ENCODE results near the gene MVK. TPM values are rescaled to one million over a fixed set of nuclear protein-coding genes. Genes with fewer than 3 reads are reported as not detected.

Gene MVK
- total and polyA plus RNA-seq, 3 donors from 2014 or later = 49.8 to 63.6 (median 63.1) TPM

DNA sequence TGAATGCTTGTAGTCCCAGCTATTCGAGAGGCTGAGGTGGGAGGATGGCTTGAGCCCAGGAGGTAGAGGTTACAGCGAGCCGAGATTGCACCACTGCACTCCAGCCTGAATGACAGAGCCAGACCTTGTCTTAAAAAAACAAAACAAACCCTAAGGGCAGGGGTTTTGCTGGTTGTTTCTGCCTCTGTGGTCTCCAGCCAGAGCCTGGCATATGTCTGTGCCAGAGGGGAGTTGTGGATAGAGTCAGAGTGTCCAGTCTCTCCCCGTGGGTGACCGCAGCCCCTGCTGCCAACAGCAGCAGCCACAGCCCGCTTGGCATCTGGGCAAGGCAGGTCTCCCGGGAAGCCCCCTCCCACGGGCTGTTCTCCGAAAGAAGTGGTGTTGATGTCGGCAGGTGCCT, 37.6 kb downstream of the MVK start:
- Histone ChIP-seq H3K27me3 (no peaks in the 10 kb centered on the region), H3K27ac (no peak overlapping the region), H3K4me3 (no peak overlapping the region), H3K36me3 (ENCODE audit: low read depth, missing control alignments) (no peaks in the 10 kb centered on the region), H3K9me3 (no peaks in the 10 kb centered on the region), H3K4me1 (no peaks in the 10 kb centered on the region)
- WGBS, 2 donors = 50 to 80% methylated on average over 7 to 10 of the region's 10 CpGs
- no peak for TF ChIP-seq POLR2A (IDR thresholded peaks at IDR 0.05)
- TF ChIP-seq, protein P1, sequence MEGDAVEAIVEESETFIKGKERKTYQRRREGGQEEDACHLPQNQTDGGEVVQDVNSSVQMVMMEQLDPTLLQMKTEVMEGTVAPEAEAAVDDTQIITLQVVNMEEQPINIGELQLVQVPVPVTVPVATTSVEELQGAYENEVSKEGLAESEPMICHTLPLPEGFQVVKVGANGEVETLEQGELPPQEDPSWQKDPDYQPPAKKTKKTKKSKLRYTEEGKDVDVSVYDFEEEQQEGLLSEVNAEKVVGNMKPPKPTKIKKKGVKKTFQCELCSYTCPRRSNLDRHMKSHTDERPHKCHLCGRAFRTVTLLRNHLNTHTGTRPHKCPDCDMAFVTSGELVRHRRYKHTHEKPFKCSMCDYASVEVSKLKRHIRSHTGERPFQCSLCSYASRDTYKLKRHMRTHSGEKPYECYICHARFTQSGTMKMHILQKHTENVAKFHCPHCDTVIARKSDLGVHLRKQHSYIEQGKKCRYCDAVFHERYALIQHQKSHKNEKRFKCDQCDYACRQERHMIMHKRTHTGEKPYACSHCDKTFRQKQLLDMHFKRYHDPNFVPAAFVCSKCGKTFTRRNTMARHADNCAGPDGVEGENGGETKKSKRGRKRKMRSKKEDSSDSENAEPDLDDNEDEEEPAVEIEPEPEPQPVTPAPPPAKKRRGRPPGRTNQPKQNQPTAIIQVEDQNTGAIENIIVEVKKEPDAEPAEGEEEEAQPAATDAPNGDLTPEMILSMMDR (IDR thresholded peaks at IDR 0.05) = no peak
- intact Hi-C loops (cut with DNase I; ENCODE audit: low total_unique reads) = no loop called here
- no peak for DNase-seq

DNA sequence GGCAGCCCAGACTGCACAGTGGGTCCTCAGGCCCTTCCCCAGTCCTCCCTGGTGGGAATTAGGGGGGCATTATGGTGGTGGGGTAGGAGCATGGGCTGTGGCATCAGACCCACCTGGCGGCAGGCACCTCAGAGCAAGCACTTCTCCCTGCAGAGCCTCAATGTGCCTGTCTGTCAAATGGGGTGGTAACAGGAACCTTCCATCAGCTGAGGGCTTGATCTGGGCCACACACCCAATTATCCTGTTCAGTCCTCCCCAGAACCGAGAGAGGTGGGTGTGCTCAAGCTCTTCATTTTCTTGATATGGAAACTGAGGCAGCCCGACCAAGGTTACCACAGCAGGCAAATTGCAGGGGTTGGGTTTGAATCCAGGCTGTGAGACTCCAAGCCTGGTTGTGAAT, 38.4 kb downstream of the MVK start:
- DNase-seq = no peak
- intact Hi-C loops (cut with DNase I; ENCODE audit: low total_unique reads) = no loop called here
- Histone ChIP-seq H3K27me3 (no peaks in the 10 kb centered on the region), H3K36me3 (ENCODE audit: low read depth, missing control alignments) (no peaks in the 10 kb centered on the region), H3K4me3 (no peak overlapping the region), H3K27ac (no peak overlapping the region), H3K9me3 (no peaks in the 10 kb centered on the region), H3K4me1 (no peaks in the 10 kb centered on the region)
- 86 to 87% methylated on average over 3 of the region's 3 CpGs for WGBS, 2 donors
- TF ChIP-seq, protein P1 (IDR thresholded peaks at IDR 0.05) = no peak
- TF ChIP-seq POLR2A (IDR thresholded peaks at IDR 0.05) = no peak

DNA sequence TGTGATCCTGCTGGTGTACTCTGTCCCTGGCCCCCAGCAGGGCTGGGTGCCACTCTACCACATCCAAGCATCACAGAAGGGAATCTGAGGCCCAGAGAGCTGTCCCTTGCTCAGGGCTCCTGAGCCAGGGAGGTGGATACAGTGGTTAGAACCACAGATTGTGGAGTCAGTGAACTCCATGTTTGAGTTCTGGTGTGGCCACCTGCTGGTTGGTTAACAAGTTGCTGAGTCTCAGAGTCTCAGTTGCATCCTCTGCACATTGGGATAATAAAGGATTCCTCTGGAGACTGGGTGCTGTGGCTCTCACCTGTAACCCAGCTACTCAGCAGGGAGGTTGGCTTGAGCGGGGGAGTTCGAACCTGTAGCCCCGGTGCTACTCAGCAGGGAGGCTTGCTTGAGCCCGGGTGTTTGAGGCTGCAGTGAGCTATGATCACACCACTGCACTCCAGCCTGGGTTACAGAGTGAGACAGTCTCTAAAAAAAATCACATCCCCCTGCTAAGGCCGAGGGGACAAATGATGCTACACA, 39.4 kb downstream of the MVK start:
- Histone ChIP-seq H3K27ac (no peak overlapping the region), H3K27me3 (no peaks in the 10 kb centered on the region), H3K4me3 (no peak overlapping the region), H3K9me3 (no peaks in the 10 kb centered on the region), H3K4me1 (no peaks in the 10 kb centered on the region), H3K36me3 (ENCODE audit: low read depth, missing control alignments) (no peaks in the 10 kb centered on the region)
- intact Hi-C loops (cut with DNase I; ENCODE audit: low total_unique reads) = no loop called here
- no peak for DNase-seq
- WGBS, 2 donors = 67 to 69% methylated on average over 5 of the region's 5 CpGs
- TF ChIP-seq, protein P1 (IDR thresholded peaks at IDR 0.05) = peak in 1 of 3 experiments; percentile 10
- no peak for TF ChIP-seq POLR2A (IDR thresholded peaks at IDR 0.05)

DNA sequence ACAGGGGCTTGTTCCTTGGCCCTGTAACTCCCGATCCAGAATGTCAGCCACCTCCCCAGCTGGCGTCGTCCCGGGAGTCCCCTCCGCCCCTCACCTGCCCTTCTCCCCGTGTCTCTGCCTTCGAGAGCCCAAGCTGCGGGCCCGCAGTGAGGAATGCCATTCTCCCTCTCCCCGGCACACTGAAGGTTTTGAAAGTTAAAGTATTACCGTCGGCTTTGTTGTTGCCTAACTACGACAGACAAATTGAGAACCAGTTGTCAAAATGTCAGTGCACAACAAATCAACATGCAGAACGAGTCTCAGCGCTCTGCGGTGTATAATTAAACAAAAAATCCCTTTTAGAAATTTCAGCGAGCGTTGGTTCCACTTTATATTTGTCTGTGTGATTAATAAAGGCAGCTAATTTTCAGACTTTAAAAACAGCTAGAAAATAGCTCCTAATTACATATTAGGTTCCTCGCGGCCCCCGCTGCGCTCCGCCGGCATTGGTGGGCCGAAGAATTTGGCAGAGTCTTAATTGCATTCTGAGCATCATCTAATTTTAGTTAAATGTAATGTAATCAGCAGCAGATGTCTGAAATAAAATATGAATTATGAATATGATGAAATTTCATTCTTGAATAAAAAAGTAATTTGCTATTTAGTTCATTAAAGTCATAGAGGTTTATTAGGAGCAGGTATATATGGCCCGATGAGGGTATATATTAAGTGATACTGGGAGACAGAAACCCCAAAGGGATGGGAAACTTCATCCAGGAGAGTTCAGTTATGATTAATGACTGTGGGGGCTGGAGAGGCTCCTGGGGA, 40.3 kb downstream of the MVK start:
- Histone ChIP-seq H3K4me1 (no peaks in the 10 kb centered on the region), H3K27me3 (no peaks in the 10 kb centered on the region), H3K4me3 (no peak overlapping the region), H3K27ac (no peak overlapping the region), H3K9me3 (no peaks in the 10 kb centered on the region), H3K36me3 (ENCODE audit: low read depth, missing control alignments) (no peaks in the 10 kb centered on the region)
- WGBS, 2 donors = 69 to 75% methylated on average over 26 of the region's 26 CpGs
- intact Hi-C loops (cut with DNase I; ENCODE audit: low total_unique reads) = no loop called here
- no peak for DNase-seq
- TF ChIP-seq, protein P1 (IDR thresholded peaks at IDR 0.05) = no peak
- no peak for TF ChIP-seq POLR2A (IDR thresholded peaks at IDR 0.05)
